B cell (primary cell): ENCODE measurements around the gene GMEB2. TPM values are rescaled to one million over a fixed set of nuclear protein-coding genes. Genes with fewer than 3 reads are reported as not detected.

Experiments
- ATAC-seq: fragments of 200-7000 bp; cut with Tn5 transposase; one replicate; pipeline ENCODE4 v1.10.0; 2021; ENCODE audit warnings: low read depth, mild to moderate bottlenecking, moderate number of reproducible peaks, moderate library complexity
- CTCF ChIA-PET: fragments of 350-600 bp; sonication (Branson Sonifier 250); formaldehyde crosslinking; loops from one replicate; lab custom pipeline; 2021; ENCODE audit warnings: antibody characterized with exemption, inconsistent platforms; lab: Charles Lee
- POLR2A ChIA-PET: fragments of 350-600 bp; sonication (Branson Sonifier 250); formaldehyde crosslinking; loops from one replicate; lab custom pipeline; 2021; ENCODE audit warnings: antibody characterized with exemption; lab: Charles Lee
- DNase-seq: peaks from one replicate; pipeline ENCODE4 v3.0.0; 2013
- H2AFZ ChIP-seq: 2 replicates; pipeline ENCODE4 v1.6.1; 2012; ENCODE audit warnings: mild to moderate bottlenecking, low read depth, low read length; ENCODE audit not compliant: insufficient read depth, poor library complexity, severe bottlenecking
- H3K27ac ChIP-seq, 2 donors: 1 replicate in 1 of 2; 2 replicates in 1 of 2; pipeline ENCODE4 v1.5.1; 2012 to 2013; ENCODE audit warnings: low read length in 2 of 2, mild to moderate bottlenecking in 2 of 2, moderate library complexity in 1 of 2
- H3K27me3 ChIP-seq, 4 experiments: fragments of 200-600 bp in 1 of 4; sonication (generic) in 1 of 4; replicated peaks in 1 of 4; 1 replicate in 2 of 4; 2 replicates in 2 of 4; pipeline versions ENCODE4 v1.6.1 to v1.7.0; 2013 to 2016; ENCODE audit warnings: low read length in 3 of 4, mild to moderate bottlenecking in 2 of 4, mixed read lengths in 1 of 4, moderate library complexity in 1 of 4; ENCODE audit not compliant: insufficient read depth in 4 of 4, control insufficient read depth in 3 of 4; ENCODE audit errors: control extremely low read depth in 1 of 4
- H3K36me3 ChIP-seq, 2 experiments: replicated peaks in 1 of 2; 1 replicate in 1 of 2; 2 replicates in 1 of 2; pipeline versions ENCODE4 v1.6.1 to v1.7.1; 2013; ENCODE audit warnings: low read length in 1 of 2; ENCODE audit not compliant: insufficient read depth in 2 of 2, control insufficient read depth in 1 of 2; ENCODE audit errors: control extremely low read depth in 1 of 2, extremely low read depth in 1 of 2
- H3K4me1 ChIP-seq, 2 donors: fragments of 200-600 bp in 1 of 2; sonication (generic) in 1 of 2; 1 replicate in 1 of 2; 2 replicates in 1 of 2; pipeline versions ENCODE4 v1.5.1 to v1.6.1; 2013 to 2017; ENCODE audit warnings: low read length in 2 of 2; ENCODE audit not compliant: control insufficient read depth in 2 of 2, insufficient read depth in 2 of 2
- H3K4me2 ChIP-seq: replicated peaks from 2 replicates; pipeline ENCODE3; 2012; ENCODE audit warnings: mild to moderate bottlenecking, low read depth, low read length; ENCODE audit not compliant: poor library complexity, severe bottlenecking
- H3K4me3 ChIP-seq, 5 experiments: fragments of 200-600 bp in 1 of 5; sonication (generic) in 1 of 5; 1 replicate in 3 of 5; 2 replicates in 2 of 5; pipeline versions ENCODE4 v1.5.1 to v1.7.0; 2011 to 2016; ENCODE audit warnings: low read length in 4 of 5, mild to moderate bottlenecking in 4 of 5, low read depth in 2 of 5, control low read depth in 1 of 5, moderate library complexity in 1 of 5; ENCODE audit not compliant: insufficient read depth in 1 of 5; ENCODE audit errors: control extremely low read depth in 1 of 5, extremely low read depth in 1 of 5
- H3K79me2 ChIP-seq: fragments of 200-600 bp; sonication (generic); one replicate; pipeline ENCODE4 v1.6.0; 2016; ENCODE audit warnings: low read length; ENCODE audit not compliant: control insufficient read depth, insufficient read depth
- H3K9ac ChIP-seq: fragments of 200-600 bp; sonication (generic); 2 replicates; pipeline ENCODE4 v1.6.1; 2017; ENCODE audit warnings: mild to moderate bottlenecking, low read length, moderate library complexity
- H3K9me3 ChIP-seq, 3 donors: one replicate each; pipeline versions ENCODE4 v1.6.1 to v1.7.1; 2013; ENCODE audit warnings: low read length in 2 of 3; ENCODE audit not compliant: control insufficient read depth in 2 of 3, insufficient read depth in 1 of 3; ENCODE audit errors: control extremely low read depth in 1 of 3
- H4K20me1 ChIP-seq: 2 replicates; pipeline ENCODE4 v1.6.0; 2012; ENCODE audit warnings: mild to moderate bottlenecking, low read length; ENCODE audit not compliant: insufficient read depth, control insufficient read depth, poor library complexity, severe bottlenecking
- H3K27ac Mint-ChIP-seq: one replicate; pipeline ENCODE4 v1.8.0; 2021; ENCODE audit warnings: mixed read lengths
- H3K27me3 Mint-ChIP-seq: one replicate; pipeline ENCODE4 v1.8.0; 2021; ENCODE audit warnings: mixed read lengths
- H3K4me1 Mint-ChIP-seq: one replicate; pipeline ENCODE4 v1.8.0; 2021; ENCODE audit warnings: mixed read lengths
- H3K4me3 Mint-ChIP-seq: one replicate; pipeline ENCODE4 v1.8.0; 2021; ENCODE audit warnings: mixed read lengths
- H3K9me3 Mint-ChIP-seq: one replicate; pipeline ENCODE4 v1.8.0; 2022; ENCODE audit warnings: mixed read lengths; ENCODE audit not compliant: insufficient read depth
- CTCF ChIP-seq: fragments of 200-600 bp; IDR thresholded peaks from one replicate; pipeline ENCODE4 v1.8.0; 2022; ENCODE audit warnings: antibody characterized with exemption, mild to moderate bottlenecking
- EZH2 ChIP-seq: IDR thresholded peaks from 2 replicates; pipeline ENCODE4 v1.6.1; 2012; ENCODE audit warnings: borderline replicate concordance, low read depth, mild to moderate bottlenecking, moderate library complexity, low read length; ENCODE audit not compliant: insufficient read depth, poor library complexity, severe bottlenecking
- WGBS: methylation state at CpG from one replicate; pipeline ENCODE4 v1.1.5; 2013; ENCODE audit warnings: missing lambda C conversion rate; ENCODE audit not compliant: insufficient coverage; 5-methylcytosine and 5-hydroxymethylcytosine counted together
- intact Hi-C: fragments of 100-400 bp; cut with micrococcal nuclease; formaldehyde crosslinking; loops from one replicate; pipeline ENCODE4 v1.10.0; 2022
- polyA plus RNA-seq: library from polyadenylated mRNA; depleted of rRNA; stranded (reverse); fragments of >200 nt; gene quantifications from 2 replicates; pipeline ENCODE4 v1.2.3, GENCODE V29; 2012
- total RNA-seq, 2 donors: library from RNA; stranded (reverse); fragments of 120-200 nt in 1 of 2; gene quantifications; 1 replicate in 1 of 2; 2 replicates in 1 of 2; pipeline versions ENCODE4 v1.2.3 to v1.2.4, GENCODE V29; 2013 to 2022

The GMEB2 gene
- total and polyA plus RNA-seq, 2 donors (not counting 1 experiment from before 2014, with no cell fraction given): 17.7 to 24.5 TPM

- Mint-ChIP-seq H3K9me3 (no peaks in the 10 kb centered on the region), H3K27me3 (no peaks in the 10 kb centered on the region), H3K4me3 (peak overlapping the region; percentile 83), H3K4me1 (peaks cover 6% of the 10 kb centered on the region), H3K27ac (peak overlapping the region; percentile 41)
- H3K36me3 ChIP-seq: peaks cover 0 to 13% of the 10 kb centered on the region in 2 experiments
- intact Hi-C loops: loop anchor here (1.0 kb wide), 1 partner anchor 21 kb away; the partner anchor contains the start of gene FNDC11
- CTCF ChIA-PET: interaction anchor here (3.1 kb wide), 1 partner anchor 36 kb away, joined by 17 read pairs; no protein-coding TSS in a partner anchor
- TF ChIP-seq EZH2: no peak
- no peak for TF ChIP-seq CTCF
- DNase-seq (no peak), ATAC-seq (no peak)
- peaks cover 21% of the 10 kb centered on the region for H3K79me2 ChIP-seq
- POLR2A ChIA-PET: interaction anchor here (0.6 to 2.3 kb wide), 3 partner anchors 56 to 67 kb away, joined by 4 to 12 read pairs (median 11); no protein-coding TSS in a partner anchor
- H3K9me3 ChIP-seq: no peaks in the 10 kb centered on the region
- WGBS: 87% methylated on average over 14 of the region's 28 CpGs
- H3K4me3 ChIP-seq: peak overlapping the region in 3 of 5 experiments; percentile 44 to 82 (median 77)
- H3K4me2 ChIP-seq: peak overlapping the region; percentile 98
- H3K27ac ChIP-seq: peak overlapping the region in 1 of 2 donors; percentile 86
- peaks cover 24% of the 10 kb centered on the region for H4K20me1 ChIP-seq
- peaks cover 14 to 31% of the 10 kb centered on the region in 2 donors for H3K4me1 ChIP-seq
- peak overlapping the region; percentile 82 for H2AFZ ChIP-seq
- H3K9ac ChIP-seq: peak overlapping the region; percentile 75
- no peaks in the 10 kb centered on the region for H3K27me3 ChIP-seq
Observed at GRCh38 chr20:63574829-63575743, 51.8 kb downstream of the GMEB2 start.
